ENCODE data around the gene NID2.

Gene NID2

DNA sequence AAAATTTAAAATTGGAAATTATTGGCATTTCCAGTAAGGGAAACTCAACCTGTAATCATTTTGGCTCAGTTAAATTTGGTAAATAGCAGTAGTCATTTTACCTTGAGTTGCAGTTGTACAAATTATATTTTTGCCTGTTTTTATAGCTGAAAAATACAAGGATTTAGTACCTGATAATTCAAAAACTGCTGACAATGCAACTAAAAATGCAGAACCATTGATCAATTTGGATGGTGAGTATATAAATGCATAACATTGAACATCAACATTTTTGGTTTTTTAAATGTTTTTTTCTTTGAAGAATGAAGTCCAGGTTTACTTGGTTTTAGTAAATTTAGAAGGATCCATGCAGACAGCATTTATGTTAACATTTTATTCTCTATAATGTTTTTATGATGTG is 70.5 kb downstream of the NID2 start:
- DNase-seq, result no peak

DNA sequence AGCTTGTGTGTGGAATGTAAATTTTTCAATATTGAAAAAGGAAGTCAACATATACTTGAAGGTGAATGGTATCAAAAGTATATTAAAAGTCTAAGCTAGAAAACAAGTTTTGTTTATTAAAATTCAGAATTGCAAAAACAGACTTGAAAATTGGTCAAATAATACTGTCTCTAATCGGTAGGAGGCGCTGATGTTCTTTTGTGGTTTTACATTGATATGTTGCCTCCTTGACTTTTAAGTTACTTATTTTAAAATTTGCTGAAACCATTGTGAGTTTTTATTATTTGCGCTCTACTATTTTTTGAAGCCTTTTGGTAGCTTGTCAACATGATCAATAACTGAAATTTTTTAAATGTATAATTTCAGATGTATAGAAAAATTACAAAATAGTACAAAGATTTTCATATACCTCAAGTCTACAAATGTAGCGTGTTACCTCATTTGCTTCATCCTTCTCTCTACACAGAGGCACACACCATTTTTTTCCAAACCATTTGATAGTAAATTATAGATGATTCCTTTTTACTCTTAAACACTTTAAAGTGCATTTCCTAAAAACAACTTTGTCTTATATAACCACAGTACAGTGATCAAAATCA is 72.6 kb downstream of the NID2 start:
- peak; percentile 42 for DNase-seq

DNA sequence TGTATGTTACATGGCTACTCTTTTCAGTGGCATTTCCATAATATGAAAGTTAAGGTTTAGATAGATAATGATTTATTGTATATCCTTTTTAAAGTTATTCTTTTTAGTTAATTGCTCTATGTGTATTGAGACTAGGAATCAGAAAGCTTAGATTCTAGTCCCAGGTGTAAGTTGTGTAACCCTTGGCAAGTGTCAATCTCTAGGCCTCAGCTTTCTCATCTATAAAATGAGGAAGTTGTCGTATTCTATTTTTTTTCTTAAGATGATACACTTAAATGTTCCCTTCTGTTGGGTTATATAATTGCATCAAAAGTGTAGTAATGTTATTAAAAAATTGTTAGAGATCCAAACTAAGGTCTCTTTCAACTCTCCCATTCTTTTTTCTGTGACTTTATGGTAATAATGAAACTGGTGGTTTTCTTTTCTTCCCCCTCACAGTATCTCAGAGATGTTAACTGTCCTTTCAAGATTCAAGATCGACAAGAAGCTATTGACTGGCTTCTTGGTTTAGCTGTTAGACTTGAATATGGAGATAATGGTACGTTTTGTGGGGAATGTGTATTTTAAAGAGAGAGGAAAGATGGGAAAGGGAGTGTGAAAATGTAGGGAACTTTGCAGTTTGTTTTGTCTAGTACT is 75.5 kb downstream of the NID2 start:
- no peak for DNase-seq

DNA sequence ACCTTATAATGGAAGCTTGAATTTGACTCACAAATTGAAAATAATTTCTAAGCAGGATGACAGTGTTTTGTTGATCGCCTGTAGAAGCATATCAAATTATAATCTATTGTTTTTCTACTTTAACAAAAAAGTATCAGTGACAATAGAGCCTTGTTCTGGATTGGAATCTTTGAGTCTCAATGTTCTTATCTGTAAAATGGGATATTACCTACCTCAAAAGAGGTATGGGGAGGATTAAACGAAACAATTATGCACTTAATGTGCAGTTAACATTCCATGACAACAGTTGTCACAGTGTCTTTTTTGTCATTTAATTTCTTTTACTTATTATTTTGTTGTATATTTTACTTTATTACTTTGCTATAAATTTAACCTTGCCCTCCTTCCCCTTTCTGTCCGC is 78.4 kb downstream of the NID2 start:
- DNase-seq, result no peak

DNA sequence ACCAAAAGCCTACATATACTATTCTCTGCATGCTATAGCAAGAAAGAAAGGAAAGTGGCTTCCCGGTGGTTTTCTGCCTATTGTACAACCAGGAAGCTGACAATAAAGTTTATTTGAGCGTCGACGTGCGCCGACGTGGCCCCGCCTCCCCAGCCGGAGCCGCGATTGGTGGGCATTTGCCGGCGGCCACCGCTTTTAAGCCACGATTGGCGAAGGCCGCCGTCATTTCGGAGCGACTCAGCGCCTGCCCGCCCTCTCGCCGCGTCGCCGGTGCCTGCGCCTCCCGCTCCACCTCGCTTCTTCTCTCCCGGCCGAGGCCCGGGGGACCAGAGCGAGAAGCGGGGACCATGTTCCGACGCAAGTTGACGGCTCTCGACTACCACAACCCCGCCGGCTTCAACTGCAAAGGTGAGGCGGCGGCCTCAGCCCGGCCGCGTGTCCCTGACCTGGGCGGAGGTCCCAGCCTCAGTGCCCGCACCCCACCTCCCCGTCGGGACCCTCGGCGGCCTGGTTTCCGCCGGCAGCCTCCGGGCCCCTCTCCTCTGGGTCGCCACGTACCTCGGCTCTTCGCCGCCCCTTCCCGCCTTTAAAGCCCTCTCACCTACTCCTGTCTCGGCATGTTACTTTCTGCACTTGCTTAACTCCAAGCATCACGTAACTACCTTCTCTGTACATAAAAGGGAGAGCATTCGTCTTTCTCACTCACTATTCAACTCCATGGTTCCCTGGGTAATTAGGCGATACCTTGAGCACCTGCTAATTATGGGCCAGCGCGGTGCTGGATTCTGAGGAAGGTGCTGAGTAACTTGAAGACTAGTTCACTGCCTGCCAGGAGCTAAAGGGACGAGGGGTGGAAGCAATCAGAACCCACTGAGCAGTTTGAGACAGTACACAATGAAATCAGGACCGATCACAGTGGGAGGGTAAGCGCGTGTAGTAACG is 79.3 kb downstream of the NID2 start, which contains the start of gene RTRAF:
Gene RTRAF (plus strand): TSS at position 254 of the 942 bp plus-strand sequence. CDS start 94 bp downstream, at position 348.
- peak; percentile 91 for DNase-seq

DNA sequence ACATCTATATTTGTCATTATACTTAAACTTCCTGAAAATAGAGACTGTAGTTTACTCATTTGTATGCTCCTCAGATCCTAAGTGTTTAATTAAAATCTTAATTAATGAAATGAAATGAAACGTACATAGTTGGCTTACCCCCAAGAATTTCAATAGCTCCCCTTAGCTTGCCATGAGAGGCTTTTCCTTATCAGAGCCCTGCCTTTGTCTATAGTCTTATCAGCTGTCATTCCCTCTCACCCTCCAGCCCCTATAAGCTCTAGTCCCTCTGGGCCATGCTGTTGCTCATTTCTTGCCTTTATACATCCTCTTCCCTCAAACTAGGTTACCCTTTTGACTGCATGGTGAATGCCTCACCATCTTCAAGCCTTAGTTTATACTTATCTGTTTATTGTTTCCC is 80.6 kb downstream of the NID2 start:
- no peak for DNase-seq

DNA sequence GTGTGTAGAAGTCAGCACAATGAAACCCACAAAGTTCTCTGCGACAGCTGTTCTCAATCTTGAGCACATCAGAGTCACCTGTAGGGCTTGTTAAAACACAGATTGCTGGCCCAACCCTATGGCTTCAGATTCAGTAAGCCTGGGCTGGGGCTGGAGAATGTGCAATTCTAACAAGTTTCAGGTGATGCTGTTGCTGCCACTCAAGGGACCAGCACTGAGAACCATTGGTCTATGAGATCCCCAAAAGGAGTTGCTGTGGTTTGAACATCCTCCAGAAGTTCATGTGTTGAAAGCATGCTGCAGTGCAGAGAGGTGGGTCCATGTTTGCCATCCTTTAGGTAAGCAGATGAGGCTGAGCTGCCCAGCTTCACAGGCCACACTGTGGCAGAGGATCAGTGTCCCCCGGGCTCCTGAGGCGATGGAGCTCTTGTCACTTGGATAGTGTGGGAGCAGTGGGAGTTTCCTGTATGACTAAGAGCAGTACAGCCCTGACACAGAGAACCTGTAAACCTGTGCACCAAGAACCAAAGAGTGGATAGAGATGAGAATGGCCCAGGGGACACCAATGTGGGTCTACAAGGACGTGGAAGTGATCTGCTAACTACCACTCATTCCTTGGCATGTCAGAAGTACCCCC is 87.5 kb downstream of the NID2 start:
- no peak for DNase-seq

DNA sequence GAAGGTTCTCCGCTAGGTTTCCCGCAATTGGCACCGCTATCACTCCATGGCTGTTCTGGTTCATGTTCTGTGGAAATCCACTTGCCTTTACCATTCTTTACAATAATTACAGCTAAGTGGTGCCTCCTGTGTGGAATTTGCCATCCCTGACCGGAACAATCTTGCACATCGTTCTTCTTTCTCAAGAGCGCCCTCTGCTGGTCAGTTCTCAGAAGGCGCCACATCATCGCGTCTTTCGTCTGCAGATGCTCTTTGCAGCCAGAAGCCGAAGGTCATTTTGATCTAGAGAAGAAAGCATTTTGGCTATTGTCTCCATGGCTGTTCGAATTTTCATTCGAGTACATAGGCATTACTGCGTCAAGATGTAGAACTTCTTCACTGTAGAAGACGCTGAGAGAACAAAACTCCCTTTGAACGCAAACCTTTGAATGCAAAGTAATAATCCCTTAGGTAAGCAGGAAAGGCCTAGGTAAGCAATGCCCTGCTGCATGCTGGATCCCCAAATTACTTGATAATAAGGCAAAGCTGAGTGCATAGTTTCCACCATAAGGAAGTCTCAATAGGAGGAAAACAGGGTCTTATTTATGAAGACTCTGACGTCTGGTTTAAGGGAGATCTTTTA is 89.7 kb downstream of the NID2 start:
- peak; percentile 60 for DNase-seq

DNA sequence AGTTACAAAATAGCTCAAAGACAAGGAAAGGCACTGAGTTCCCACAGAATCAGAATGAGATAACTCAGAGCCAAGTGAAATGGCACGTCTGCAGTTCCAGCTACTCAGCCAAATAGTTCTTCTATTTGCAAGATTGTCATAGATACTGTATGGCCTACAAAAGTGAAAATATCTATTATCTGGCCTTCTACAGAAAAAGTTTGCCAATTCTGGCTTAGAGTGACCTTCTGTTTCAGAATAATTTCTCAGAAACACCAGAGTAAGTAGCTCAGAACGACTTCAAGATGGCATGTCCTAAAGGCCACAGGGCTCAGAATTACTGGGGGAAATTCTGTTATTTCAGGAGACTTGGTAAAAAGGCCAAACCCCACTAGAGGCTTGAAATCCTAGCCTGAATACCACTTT is 90.2 kb downstream of the NID2 start:
- DNase-seq, result no peak

DNA sequence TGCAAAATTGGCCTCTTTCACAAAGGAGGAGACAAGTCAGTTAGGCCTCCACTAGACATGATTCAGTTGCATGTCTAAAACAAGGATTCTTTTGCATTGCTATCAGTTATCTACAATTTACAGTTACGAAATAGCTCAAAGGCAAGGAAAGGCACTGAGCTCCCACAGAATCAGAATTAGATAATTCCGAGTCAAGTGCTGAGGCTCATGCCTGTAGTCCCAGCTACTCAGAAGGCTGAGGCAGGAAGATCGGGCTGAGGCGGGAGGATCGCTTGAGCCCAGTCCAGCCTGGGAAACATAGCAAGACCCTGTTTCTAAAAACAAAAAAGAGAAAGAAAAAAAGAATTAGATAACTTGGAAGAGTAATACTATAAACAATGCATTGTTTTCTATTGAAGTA is 91.8 kb downstream of the NID2 start:
- DNase-seq, result no peak

DNA sequence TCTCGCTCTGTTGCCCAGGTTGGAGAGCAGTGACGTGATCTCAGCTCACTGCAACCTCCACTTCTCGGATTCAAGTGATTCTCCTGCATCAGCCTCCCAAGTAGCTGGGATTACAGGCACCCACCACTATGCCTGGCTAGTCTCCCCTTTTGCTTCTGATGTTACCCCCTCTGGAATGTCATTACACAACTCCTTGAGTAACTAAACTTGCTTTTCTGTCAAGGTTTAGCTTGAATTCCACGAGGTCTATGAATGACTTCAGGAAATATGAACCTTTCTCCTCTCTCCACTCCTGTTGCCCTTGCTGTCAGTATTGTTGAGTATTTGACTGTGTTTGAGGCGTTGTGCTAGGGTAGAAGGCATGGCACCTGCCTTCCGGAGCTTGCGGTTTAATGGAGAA is 96.3 kb downstream of the NID2 start:
- no peak for DNase-seq

DNA sequence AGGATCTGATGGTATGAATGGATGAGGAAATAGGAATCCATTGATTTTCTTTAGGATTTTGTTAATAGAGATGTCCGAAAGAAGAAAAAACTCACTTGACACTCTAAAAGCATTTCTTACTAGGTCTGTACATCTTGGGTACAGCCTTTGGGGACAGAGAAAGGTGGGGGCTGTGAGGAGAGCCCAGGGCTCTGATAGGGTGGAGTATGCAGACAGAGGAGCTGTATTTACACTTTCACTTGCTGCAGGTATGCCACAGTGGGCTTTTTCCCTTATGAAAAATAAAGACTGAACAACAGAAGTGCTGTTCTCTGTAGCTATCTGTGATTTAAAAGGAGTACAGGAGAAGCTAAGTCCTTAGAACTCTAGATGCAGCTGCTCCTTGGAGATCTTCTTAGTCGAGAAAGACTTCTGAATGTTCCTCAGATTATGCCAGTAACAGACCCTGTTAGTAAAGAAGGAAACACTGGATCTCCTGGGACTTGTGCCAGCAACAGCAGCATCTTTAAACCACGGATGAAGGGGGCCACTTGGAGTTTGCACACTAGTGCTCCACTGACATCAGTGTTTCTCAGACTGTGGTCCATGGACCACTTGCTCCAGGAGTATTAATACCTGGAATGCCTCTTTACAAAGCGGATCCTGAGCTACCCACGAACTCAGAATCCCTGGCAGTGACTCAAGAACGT is 98.9 kb downstream of the NID2 start:
- DNase-seq, result no peak

DNA sequence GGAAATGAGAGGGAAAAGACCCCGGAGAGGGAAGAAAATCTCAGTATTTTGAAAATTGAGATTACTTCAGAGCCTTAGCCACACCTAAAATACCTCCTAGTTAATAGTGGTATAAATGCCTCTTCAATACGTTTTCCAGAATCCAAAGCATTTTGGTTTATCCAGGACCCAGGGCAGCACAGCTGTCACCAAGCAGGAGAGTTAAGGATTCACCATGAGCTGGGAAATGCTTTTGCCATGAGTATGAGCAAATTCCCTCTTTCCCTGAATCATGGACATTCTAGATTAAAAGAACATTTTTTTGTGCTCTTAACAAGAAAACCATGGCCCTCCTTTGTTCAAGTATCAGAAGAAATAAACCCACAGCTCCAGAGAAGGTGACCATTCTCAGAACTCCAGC is 101.3 kb downstream of the NID2 start:
- no peak for DNase-seq

DNA sequence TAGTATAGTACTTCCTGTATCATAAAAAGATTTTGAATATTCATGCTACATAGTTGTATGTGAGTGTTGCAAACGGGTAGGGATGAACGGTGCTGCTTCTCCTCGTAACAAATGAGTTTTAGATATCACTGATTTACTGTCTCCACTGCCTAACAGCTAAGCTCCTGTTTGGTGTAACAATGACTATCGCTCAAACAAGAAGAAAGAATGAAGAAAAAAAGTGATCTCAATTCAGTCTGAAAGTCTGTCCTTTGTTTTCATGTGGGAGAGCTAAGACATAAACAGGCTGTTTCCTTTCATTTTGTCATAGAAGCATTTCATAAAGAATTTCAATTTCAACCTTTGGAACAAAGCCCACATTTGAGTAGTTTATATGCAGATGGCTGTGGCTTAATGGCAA is 105.6 kb downstream of the NID2 start:
- DNase-seq, result no peak

DNA sequence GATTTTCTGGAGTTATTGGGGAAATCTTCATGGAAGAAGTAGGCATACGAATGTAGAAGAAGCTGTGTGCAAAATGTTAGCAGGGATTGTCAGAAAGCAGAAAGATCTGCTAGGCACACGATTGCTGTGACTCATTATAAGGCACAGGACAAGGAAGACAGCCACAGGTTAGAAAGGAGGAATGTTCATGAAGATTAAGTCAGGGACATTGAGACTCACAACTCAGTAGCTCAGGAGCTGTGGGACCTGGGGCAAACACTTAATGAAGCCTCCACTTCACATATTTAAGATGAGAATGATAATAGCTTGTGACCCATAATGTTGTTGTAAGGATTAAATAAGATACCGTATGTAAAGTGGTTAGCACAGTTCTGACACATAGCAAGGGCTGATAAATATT is 106.1 kb downstream of the NID2 start:
- DNase-seq, result no peak

DNA sequence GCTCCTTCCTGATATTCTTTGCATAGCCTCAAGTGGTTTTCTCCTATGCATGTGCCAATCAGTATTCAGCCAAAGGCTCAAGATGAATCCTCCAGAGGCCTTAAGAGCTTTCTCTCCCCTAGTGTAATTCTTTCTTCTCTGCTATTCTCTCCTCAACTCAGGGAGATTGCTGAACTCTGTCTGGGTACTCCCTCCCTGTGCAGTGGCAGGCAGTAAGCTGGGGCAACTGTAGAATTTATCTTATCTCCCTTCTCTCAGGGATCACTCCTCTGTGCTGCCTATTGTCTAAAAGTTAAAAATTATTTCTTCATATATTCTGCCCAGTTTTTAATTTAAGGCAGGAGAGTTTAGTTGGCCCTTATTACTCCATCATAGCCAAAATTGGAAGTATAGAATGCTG is 108.0 kb downstream of the NID2 start:
- no peak for DNase-seq

DNA sequence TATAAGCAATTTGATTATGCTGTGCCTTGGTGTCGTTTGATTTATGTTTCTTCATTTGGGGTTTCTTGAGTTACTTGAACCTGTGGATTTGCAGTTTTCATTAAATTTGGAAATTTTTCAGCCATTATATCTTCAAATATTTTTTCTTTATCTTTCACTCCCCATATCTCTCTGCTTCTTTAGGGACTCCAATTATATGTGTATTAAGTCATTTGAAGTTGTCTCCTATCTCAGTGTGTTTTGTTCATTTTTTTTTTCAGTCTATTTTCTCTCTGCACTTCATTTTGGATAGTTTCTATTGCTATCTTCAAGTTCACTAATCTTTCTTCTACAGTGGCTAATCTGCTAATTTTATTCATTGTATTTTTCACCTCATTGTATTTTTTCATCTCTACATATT is 108.9 kb downstream of the NID2 start:
- no peak for DNase-seq

DNA sequence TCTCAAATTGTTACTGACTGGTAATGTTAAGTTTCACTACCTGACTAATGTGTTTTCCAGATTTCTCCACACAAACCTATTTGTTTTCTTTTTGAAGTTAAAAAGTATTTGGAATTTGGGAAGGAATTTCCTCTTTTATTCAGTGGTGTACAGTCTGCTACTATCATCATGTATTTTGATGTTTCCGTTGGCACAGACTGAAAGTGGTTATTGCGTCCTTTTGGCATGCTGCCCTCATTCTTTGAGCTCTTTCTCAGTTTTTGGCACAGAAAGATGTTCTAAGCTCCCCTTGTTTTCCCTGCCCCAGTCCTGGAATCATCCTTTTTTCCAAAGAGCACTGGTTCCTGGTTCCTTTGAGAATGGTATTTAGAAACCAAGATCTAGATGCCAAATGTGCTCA is 110.9 kb downstream of the NID2 start:
- no peak for DNase-seq
